ENCODE results near the gene COX18. TPM values are rescaled to one million over a fixed set of nuclear protein-coding genes. Genes with fewer than 3 reads are reported as not detected.

The COX18 gene
- 10 to 100 TPM; 16.8 to 22.3 (median 18.1) TPM for total RNA-seq
- polyA plus RNA-seq: 10 to 100 TPM in 1 of 2 donors, 1 to 10 TPM in 1; 8.0 to 10.5 TPM
- long read RNA-seq, donor 1, full-length matches to known transcripts: 2 of 4 reads
- long read RNA-seq, donor 1, partial matches to known transcripts: 0 of 4 reads
- long read RNA-seq, donor 1, other reads (novel, unspliced or antisense): 2 of 4 reads
- long read RNA-seq, donor 2, full-length matches to known transcripts: 5 of 6 reads
- long read RNA-seq, donor 2, partial matches to known transcripts: 0 of 6 reads
- long read RNA-seq, donor 2, other reads (novel, unspliced or antisense): 1 of 6 reads
- long read RNA-seq, donor 3, full-length matches to known transcripts: 4 of 10 reads
- long read RNA-seq, donor 3, partial matches to known transcripts: 1 of 10 reads
- long read RNA-seq, donor 3, other reads (novel, unspliced or antisense): 5 of 10 reads

- intact Hi-C loops (cut with DNase I): loop anchor here in 7 of 10 donors (1.0 to 10.0 kb wide), 4 partner anchors 65 to 190 kb away; partner anchors contain the start of gene ANKRD17 (in 6 of the 7)
- Histone ChIP-seq H3K27ac (peak within 1 kb of the TSS; percentile 86 to 99 (median 94)), H3K36me3 (peaks cover 0 to 41% (median 0%) of the 10 kb centered on the region in 9 donors), H3K4me1 (peaks cover 0 to 39% (median 29%) of the 10 kb centered on the region in 9 donors), H3K27me3 (no peaks in the 10 kb centered on the region), H3K9me3 (no peaks in the 10 kb centered on the region), H3K4me3 (peak within 1 kb of the TSS; percentile 62 to 99 (median 78))
- TF ChIP-seq CTCF (IDR thresholded peaks at IDR 0.05): peak in 1 of 9 donors; percentile 7
- 0% methylated on average over 62 of the region's 62 CpGs for WGBS, 2 donors
- peak; percentile 97 to 99 (median 98) for ATAC-seq
- DNase-seq: peak; percentile 97 to 98
Observed at GRCh38 chr4:73069338-73070073, at the start of gene COX18. Gene COX18 (minus strand): TSS chr4:73069716. CDS start chr4:73069649, 67 bp downstream.

GRCh38 chr4:73109493-73109892 is 40.0 kb upstream of the COX18 start:
- H3K36me3 ChIP-seq: peaks cover 0 to 100% (median 22%) of the 10 kb centered on the region in 9 donors
- ATAC-seq: no peak
- H3K9me3 ChIP-seq: no peaks in the 10 kb centered on the region
- 95 to 97% methylated on average over 4 of the region's 4 CpGs for WGBS, 2 donors
- no peak overlapping the region for H3K4me3 ChIP-seq
- intact Hi-C loops (cut with DNase I): no loop called here
- no peak for TF ChIP-seq CTCF (IDR thresholded peaks at IDR 0.05)
- DNase-seq: no peak
- no peak overlapping the region for H3K27ac ChIP-seq
- H3K4me1 ChIP-seq: no peaks in the 10 kb centered on the region
- H3K27me3 ChIP-seq: no peaks in the 10 kb centered on the region

- H3K4me3 ChIP-seq: no peak overlapping the region
- intact Hi-C loops (cut with DNase I): no loop called here
- H3K27me3 ChIP-seq: no peaks in the 10 kb centered on the region
- no peaks in the 10 kb centered on the region for H3K9me3 ChIP-seq
- no peak overlapping the region for H3K27ac ChIP-seq
- no peaks in the 10 kb centered on the region for H3K4me1 ChIP-seq
- no peak for TF ChIP-seq CTCF (IDR thresholded peaks at IDR 0.05)
- H3K36me3 ChIP-seq: peaks cover 0 to 100% (median 46%) of the 10 kb centered on the region in 9 donors
- ATAC-seq (no peak), DNase-seq (no peak)
- 85 to 96% methylated on average over 5 of the region's 5 CpGs for WGBS, 2 donors
Observed at GRCh38 chr4:73104695-73105094, 35.2 kb upstream of the COX18 start.

- TF ChIP-seq CTCF (IDR thresholded peaks at IDR 0.05): no peak
- Histone ChIP-seq H3K4me1 (no peaks in the 10 kb centered on the region), H3K36me3 (peaks cover 0 to 100% (median 44%) of the 10 kb centered on the region in 9 donors), H3K9me3 (no peaks in the 10 kb centered on the region), H3K4me3 (no peak overlapping the region), H3K27me3 (no peaks in the 10 kb centered on the region), H3K27ac (no peak overlapping the region)
- 71 to 76% methylated on average over 8 of the region's 8 CpGs for WGBS, 2 donors
- DNase-seq (no peak), ATAC-seq (no peak)
- intact Hi-C loops (cut with DNase I): no loop called here
Observed at GRCh38 chr4:73103799-73104503, 34.4 kb upstream of the COX18 start.

All from heart right ventricle (tissue), 16 donors.